ENCODE measurements around the gene PLAAT3. TPM values are rescaled to one million over a fixed set of nuclear protein-coding genes. Genes with fewer than 3 reads are reported as not detected.
"Not testable (repeated sequence)": the region's sequence is repeated elsewhere in the genome, so short reads cannot be mapped to it uniquely, and the experiment has no call there.

PLAAT3 gene
- total RNA-seq, 4 donors from 2014 or later: 0.57 to 15.4 (median 4.5) TPM

DNA sequence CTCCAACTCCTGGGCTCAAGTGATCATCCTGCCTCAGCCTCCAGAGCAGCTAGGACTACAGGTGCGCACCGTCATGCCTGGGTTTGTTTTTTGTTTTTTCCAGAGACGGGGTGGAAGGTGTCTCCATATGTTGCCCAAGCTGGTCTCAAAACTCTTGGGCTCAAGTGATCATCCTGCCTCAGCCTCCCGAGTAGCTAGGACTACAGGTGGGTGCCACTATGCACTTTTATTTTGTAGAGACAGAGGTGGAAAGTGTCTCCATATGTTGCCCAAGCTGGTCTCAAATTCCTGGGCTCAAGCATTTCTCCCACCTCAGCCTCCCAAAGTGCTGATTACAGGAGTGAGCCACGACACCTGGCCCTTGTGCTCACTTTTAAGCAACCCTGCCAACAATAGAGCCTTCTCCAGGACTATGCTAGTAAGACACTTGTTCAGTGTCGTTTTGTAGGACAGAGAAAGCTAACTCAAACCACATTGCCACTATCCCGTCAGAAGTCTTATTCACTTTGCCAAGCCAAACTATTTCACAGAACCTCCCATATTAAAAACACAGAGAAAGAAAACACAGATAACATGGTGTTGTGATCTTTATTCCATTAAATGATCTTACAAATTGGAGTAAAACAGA is 9.4 kb upstream of the PLAAT3 start:
- Histone ChIP-seq H3K27ac (no peak overlapping the region), H3K36me3 (peaks cover 0 to 25% (median 0%) of the 10 kb centered on the region in 3 donors), H3K27me3 (no peaks in the 10 kb centered on the region), H3K4me3 (no peak overlapping the region), H3K9me3 (no peaks in the 10 kb centered on the region), H3K4me1 (no peaks in the 10 kb centered on the region)
- DNase-seq: no peak
- intact Hi-C loops (cut with DNase I): no loop called here
- no peak for TF ChIP-seq POLR2A (IDR thresholded peaks at IDR 0.05)
- TF ChIP-seq, protein P1, sequence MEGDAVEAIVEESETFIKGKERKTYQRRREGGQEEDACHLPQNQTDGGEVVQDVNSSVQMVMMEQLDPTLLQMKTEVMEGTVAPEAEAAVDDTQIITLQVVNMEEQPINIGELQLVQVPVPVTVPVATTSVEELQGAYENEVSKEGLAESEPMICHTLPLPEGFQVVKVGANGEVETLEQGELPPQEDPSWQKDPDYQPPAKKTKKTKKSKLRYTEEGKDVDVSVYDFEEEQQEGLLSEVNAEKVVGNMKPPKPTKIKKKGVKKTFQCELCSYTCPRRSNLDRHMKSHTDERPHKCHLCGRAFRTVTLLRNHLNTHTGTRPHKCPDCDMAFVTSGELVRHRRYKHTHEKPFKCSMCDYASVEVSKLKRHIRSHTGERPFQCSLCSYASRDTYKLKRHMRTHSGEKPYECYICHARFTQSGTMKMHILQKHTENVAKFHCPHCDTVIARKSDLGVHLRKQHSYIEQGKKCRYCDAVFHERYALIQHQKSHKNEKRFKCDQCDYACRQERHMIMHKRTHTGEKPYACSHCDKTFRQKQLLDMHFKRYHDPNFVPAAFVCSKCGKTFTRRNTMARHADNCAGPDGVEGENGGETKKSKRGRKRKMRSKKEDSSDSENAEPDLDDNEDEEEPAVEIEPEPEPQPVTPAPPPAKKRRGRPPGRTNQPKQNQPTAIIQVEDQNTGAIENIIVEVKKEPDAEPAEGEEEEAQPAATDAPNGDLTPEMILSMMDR (IDR thresholded peaks at IDR 0.05): no peak
- WGBS, 2 donors: 45 to 63% methylated on average over 4 to 7 of the region's 7 CpGs

DNA sequence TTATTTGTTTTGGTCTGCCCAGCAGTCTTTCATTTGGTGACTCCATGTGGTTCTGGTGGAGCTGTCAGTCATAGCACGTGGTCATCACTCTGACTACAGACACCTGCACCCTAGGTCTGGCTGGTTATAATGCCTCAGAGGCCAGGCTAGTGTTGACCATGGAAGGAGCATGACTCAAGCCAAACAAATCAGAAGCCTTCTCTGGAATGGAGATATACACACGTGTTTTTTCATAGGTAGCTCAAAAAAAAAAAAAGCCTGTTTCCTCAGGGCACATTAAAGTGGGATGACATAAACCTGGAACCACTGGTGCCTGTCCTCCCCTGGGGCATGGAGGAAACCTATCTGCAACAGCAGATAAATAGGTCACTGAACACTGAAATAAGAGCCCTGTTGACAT is 8.1 kb upstream of the PLAAT3 start:
- TF ChIP-seq, protein P1 (IDR thresholded peaks at IDR 0.05): no peak
- TF ChIP-seq POLR2A (IDR thresholded peaks at IDR 0.05): no peak
- Histone ChIP-seq H3K9me3 (no peaks in the 10 kb centered on the region), H3K36me3 (peaks cover 0 to 12% (median 0%) of the 10 kb centered on the region in 3 donors), H3K4me3 (no peak overlapping the region), H3K27ac (no peak overlapping the region), H3K27me3 (no peaks in the 10 kb centered on the region), H3K4me1 (no peaks in the 10 kb centered on the region)
- WGBS, 2 donors: 24 to 32% methylated on average over 2 of the region's 2 CpGs
- intact Hi-C loops (cut with DNase I): no loop called here
- DNase-seq: no peak

DNA sequence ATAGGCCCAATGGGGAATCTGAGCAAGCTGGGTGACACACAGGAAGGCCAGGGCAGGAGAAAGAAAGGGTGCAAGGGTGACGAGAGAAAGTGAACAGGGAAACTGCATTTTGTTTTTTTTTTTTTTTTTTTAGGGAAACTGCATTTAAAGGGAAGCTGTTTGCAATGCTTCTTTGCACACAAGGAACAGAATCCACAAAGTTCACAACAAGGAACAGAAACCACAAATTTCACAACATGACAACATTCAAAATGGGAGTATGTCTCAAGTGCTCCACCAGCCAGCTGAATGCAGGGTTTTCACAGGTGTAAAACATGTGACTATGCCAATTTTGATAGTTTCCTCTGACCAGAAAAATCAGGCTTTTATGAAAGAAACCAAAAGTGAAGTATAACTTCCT is 6.8 kb upstream of the PLAAT3 start:
- intact Hi-C loops (cut with DNase I): no loop called here
- no peak for TF ChIP-seq POLR2A (IDR thresholded peaks at IDR 0.05)
- TF ChIP-seq, protein P1 (IDR thresholded peaks at IDR 0.05): no peak
- Histone ChIP-seq H3K9me3 (no peaks in the 10 kb centered on the region), H3K4me3 (no peak overlapping the region), H3K27ac (no peak overlapping the region), H3K36me3 (peaks cover 0 to under 1% (median 0%) of the 10 kb centered on the region in 3 donors), H3K27me3 (no peaks in the 10 kb centered on the region), H3K4me1 (no peaks in the 10 kb centered on the region)
- no peak for DNase-seq
- WGBS, 2 donors: 63 to 74% methylated on average over 1 of the region's 1 CpG

DNA sequence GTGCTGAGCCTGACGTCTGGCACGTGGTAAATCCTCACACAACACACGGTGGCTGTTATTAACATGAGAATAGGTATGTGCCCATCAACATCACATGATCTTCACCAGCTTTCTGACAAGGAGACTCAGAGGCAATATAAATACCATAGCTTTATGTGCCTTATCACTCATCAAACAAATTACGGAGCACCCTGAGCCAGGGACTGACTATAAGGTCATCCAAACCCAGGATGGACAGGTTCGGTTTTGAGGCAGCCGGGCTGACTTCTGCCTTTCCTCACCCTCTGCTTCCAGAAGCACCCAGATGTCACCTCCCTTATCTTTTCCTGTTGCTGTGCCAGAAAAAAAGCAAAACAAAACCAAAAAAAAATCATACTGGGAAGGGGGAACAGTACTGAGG is 5.7 kb upstream of the PLAAT3 start:
- 71 to 77% methylated on average over 6 of the region's 6 CpGs for WGBS, 2 donors
- Histone ChIP-seq H3K27ac (no peak overlapping the region), H3K36me3 (no peaks in the 10 kb centered on the region), H3K9me3 (no peaks in the 10 kb centered on the region), H3K27me3 (no peaks in the 10 kb centered on the region), H3K4me3 (no peak overlapping the region), H3K4me1 (no peaks in the 10 kb centered on the region)
- DNase-seq: no peak
- TF ChIP-seq, protein P1 (IDR thresholded peaks at IDR 0.05): no peak
- no peak for TF ChIP-seq POLR2A (IDR thresholded peaks at IDR 0.05)
- intact Hi-C loops (cut with DNase I): no loop called here

DNA sequence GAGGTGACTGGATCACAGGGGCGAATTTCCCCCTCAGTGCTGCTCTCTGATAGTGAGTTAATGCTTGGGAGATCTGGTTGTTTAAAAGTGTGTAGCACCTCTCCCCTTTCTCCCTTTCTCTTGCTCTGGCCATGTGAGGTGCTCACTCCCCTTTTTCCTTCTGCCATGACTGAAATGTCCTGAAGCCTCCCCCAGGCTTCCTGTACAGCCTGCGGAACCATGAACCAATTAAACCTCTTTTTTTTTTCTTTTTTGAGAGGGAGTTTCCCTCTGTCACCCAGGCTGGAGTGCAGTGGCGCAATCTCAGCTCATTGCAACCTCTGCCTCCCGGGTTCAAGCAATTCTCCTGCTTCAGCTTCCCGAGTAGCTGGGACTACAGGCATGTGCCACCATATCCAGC is 3.5 kb upstream of the PLAAT3 start:
- Histone ChIP-seq H3K4me1 (peaks cover 0 to 21% (median 4%) of the 10 kb centered on the region in 3 donors), H3K27me3 (peaks cover 0 to 13% (median 0%) of the 10 kb centered on the region in 4 donors)
- H3K27ac ChIP-seq; DNase-seq; intact Hi-C loops (cut with DNase I); H3K9me3 ChIP-seq; H3K4me3 ChIP-seq; H3K36me3 ChIP-seq: not testable (repeated sequence)
- 83 to 89% methylated on average over 5 of the region's 5 CpGs for WGBS, 2 donors

DNA sequence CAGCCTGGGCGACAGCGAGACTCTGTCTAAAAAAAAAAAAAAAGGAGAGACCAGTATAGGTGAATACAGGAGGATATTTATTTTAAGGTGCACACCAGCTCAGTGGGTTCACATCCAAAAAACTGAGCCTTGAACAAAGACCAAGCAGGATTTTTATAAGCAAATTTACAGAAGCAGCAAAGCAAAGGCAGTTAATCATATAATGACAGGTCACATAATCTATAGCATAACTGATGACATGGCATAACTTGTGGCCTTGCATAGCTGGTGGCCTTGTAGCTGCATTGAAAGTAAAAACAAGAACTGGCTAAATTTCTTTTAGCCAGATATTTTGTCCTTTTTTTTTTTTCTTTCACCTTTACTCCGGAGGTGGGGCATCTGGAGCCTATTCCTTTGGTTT is 2.7 kb upstream of the PLAAT3 start:
- intact Hi-C loops (cut with DNase I): no loop called here
- Histone ChIP-seq H3K27ac (no peak overlapping the region), H3K27me3 (peaks cover 0 to 13% (median 0%) of the 10 kb centered on the region in 4 donors), H3K9me3 (no peaks in the 10 kb centered on the region), H3K4me3 (no peak overlapping the region), H3K4me1 (peaks cover 0 to 28% (median 4%) of the 10 kb centered on the region in 3 donors), H3K36me3 (no peaks in the 10 kb centered on the region)
- no peak for DNase-seq
- WGBS, 2 donors: 44 to 74% methylated on average over 1 of the region's 3 CpGs
- TF ChIP-seq, protein P1 (IDR thresholded peaks at IDR 0.05): no peak
- TF ChIP-seq POLR2A (IDR thresholded peaks at IDR 0.05): no peak
